SK-N-MC (cell line): Measurements from ENCODE around the gene CDC42BPB.

Experiments used
- DNase-seq: peaks from one replicate; pipeline ENCODE4 v3.0.0-alpha.2; 2011; ENCODE audit warnings: low read depth, low spot score
- H3K27ac ChIP-seq: fragments of 200-600 bp; sonication (generic); 2 replicates; pipeline ENCODE4 v1.5.1; 2016; ENCODE audit warnings: mixed run types
- H3K36me3 ChIP-seq: fragments of 200-600 bp; sonication (generic); 2 replicates; pipeline ENCODE4 v1.6.1; 2017; ENCODE audit warnings: antibody characterized with exemption, low read length, mixed read lengths; ENCODE audit not compliant: insufficient read depth
- H3K4me3 ChIP-seq: fragments of 200-600 bp; sonication (generic); 2 replicates; pipeline ENCODE4 v1.5.1; 2016
- H3K9ac ChIP-seq: fragments of 200-600 bp; sonication (generic); 2 replicates; pipeline ENCODE4 v1.8.0; 2017; ENCODE audit warnings: mixed run types, mixed read lengths; ENCODE audit not compliant: insufficient read length
- H3K9me3 ChIP-seq: fragments of 200-600 bp; sonication (generic); 2 replicates; pipeline ENCODE4 v1.6.1; 2017; ENCODE audit warnings: low read depth, mild to moderate bottlenecking, antibody characterized with exemption, low read length, moderate library complexity, mixed read lengths
- EZH2 ChIP-seq: fragments of 200-600 bp; sonication (generic); IDR thresholded peaks from one replicate; pipeline ENCODE4 v1.6.1; 2017; ENCODE audit warnings: antibody characterized with exemption
- FOXP2 ChIP-seq: optimal IDR thresholded peaks from 2 replicates; pipeline ENCODE3; 2011; ENCODE audit warnings: mild to moderate bottlenecking, moderate library complexity; ENCODE audit not compliant: insufficient read depth; ENCODE audit errors: extremely low read length, control extremely low read depth
- POLR2AphosphoS5 ChIP-seq: IDR thresholded peaks from 2 replicates; pipeline ENCODE4 v1.6.1; 2012; ENCODE audit warnings: mild to moderate bottlenecking, low read depth, low read length, borderline replicate concordance

Gene CDC42BPB

GRCh38 chr14:102926104-102926503, 131.2 kb downstream of the CDC42BPB start:
- no peak for TF ChIP-seq FOXP2
- TF ChIP-seq EZH2, result no peak
- no peak for TF ChIP-seq POLR2AphosphoS5
- Histone ChIP-seq H3K4me3 (no peak overlapping the region), H3K9me3 (no peaks in the 10 kb centered on the region), H3K27ac (no peak overlapping the region), H3K36me3 (no peaks in the 10 kb centered on the region; the same call in 1 of the 2 replicates), H3K9ac (no peak overlapping the region)
- no peak for DNase-seq

GRCh38 chr14:102925646-102926045, 131.7 kb downstream of the CDC42BPB start:
- Histone ChIP-seq H3K9me3 (no peaks in the 10 kb centered on the region), H3K36me3 (no peaks in the 10 kb centered on the region), H3K9ac (no peak overlapping the region), H3K27ac (no peak overlapping the region), H3K4me3 (no peak overlapping the region)
- no peak for DNase-seq
- TF ChIP-seq EZH2, result no peak
- TF ChIP-seq POLR2AphosphoS5, result no peak
- no peak for TF ChIP-seq FOXP2

- Histone ChIP-seq H3K9me3 (no peaks in the 10 kb centered on the region), H3K9ac (no peak overlapping the region), H3K4me3 (no peak overlapping the region), H3K36me3 (no peaks in the 10 kb centered on the region), H3K27ac (no peak overlapping the region)
- DNase-seq, result no peak
- TF ChIP-seq POLR2AphosphoS5, result no peak
- TF ChIP-seq FOXP2, result no peak
- no peak for TF ChIP-seq EZH2
These were observed 132.4 kb downstream of the CDC42BPB start for GRCh38 chr14:102924632-102925588.

GRCh38 chr14:102923925-102924486, 133.3 kb downstream of the CDC42BPB start:
- no peak for TF ChIP-seq FOXP2
- no peak for TF ChIP-seq POLR2AphosphoS5
- TF ChIP-seq EZH2, result no peak
- Histone ChIP-seq H3K27ac (no peak overlapping the region), H3K9ac (no peak overlapping the region), H3K36me3 (no peaks in the 10 kb centered on the region), H3K4me3 (no peak overlapping the region), H3K9me3 (no peaks in the 10 kb centered on the region)
- no peak for DNase-seq

- H3K27ac ChIP-seq, result no peak overlapping the region
- H3K36me3 ChIP-seq, result no peaks in the 10 kb centered on the region
- no peak overlapping the region for H3K4me3 ChIP-seq
- no peak overlapping the region for H3K9ac ChIP-seq
- DNase-seq, result no peak
- H3K9me3 ChIP-seq, result no peaks in the 10 kb centered on the region
- TF ChIP-seq FOXP2 (no peak), POLR2AphosphoS5 (no peak), EZH2 (no peak)
These were observed 134.0 kb downstream of the CDC42BPB start for GRCh38 chr14:102923201-102923924.

GRCh38 chr14:102922490-102923200, 134.7 kb downstream of the CDC42BPB start, which contains the start of gene AMN:
TSS of gene AMN (plus strand) at chr14:102922663. CDS start at chr14:102922689, 26 bp downstream.
- no peak within 1 kb of the TSS for H3K9ac ChIP-seq
- TF ChIP-seq FOXP2 (no peak), POLR2AphosphoS5 (no peak), EZH2 (no peak)
- no peak for DNase-seq

GRCh38 chr14:102920998-102921304, 136.4 kb downstream of the CDC42BPB start:
- no peak for DNase-seq
- no peak overlapping the region for H3K9ac ChIP-seq
- TF ChIP-seq FOXP2 (no peak), EZH2 (no peak), POLR2AphosphoS5 (no peak)
- no peak overlapping the region for H3K27ac ChIP-seq
- no peak overlapping the region for H3K4me3 ChIP-seq
- no peaks in the 10 kb centered on the region for H3K9me3 ChIP-seq
- no peaks in the 10 kb centered on the region for H3K36me3 ChIP-seq

More at GRCh38 chr14:102922490-102923200, 134.7 kb downstream of the CDC42BPB start, which contains the start of gene AMN:
- no peaks in the 10 kb centered on the region for H3K36me3 ChIP-seq
- H3K27ac ChIP-seq, result no peak within 1 kb of the TSS
- no peaks in the 10 kb centered on the region for H3K9me3 ChIP-seq
- H3K4me3 ChIP-seq, result no peak within 1 kb of the TSS
